B cell (primary cell): Measurements from ENCODE around the gene HOXA3. TPM values are rescaled to one million over a fixed set of nuclear protein-coding genes. Genes with fewer than 3 reads are reported as not detected.
A peak's percentile ranks its signal among the peaks of the same experiment; 100 is the strongest.

Experiments used
- ATAC-seq: fragments of 200-7000 bp; cut with Tn5 transposase; one replicate; pipeline ENCODE4 v1.10.0; 2021; ENCODE audit warnings: low read depth, mild to moderate bottlenecking, moderate number of reproducible peaks, moderate library complexity
- CTCF ChIA-PET: fragments of 350-600 bp; sonication (Branson Sonifier 250); formaldehyde crosslinking; loops from one replicate; lab custom pipeline; 2021; ENCODE audit warnings: antibody characterized with exemption, inconsistent platforms; lab: Charles Lee
- POLR2A ChIA-PET: fragments of 350-600 bp; sonication (Branson Sonifier 250); formaldehyde crosslinking; loops from one replicate; lab custom pipeline; 2021; ENCODE audit warnings: antibody characterized with exemption; lab: Charles Lee
- DNase-seq: peaks from one replicate; pipeline ENCODE4 v3.0.0; 2013
- H2AFZ ChIP-seq: 2 replicates; pipeline ENCODE4 v1.6.1; 2012; ENCODE audit warnings: mild to moderate bottlenecking, low read depth, low read length; ENCODE audit not compliant: insufficient read depth, poor library complexity, severe bottlenecking
- H3K27ac ChIP-seq, 2 donors: 1 replicate in 1 of 2; 2 replicates in 1 of 2; pipeline ENCODE4 v1.5.1; 2012 to 2013; ENCODE audit warnings: low read length in 2 of 2, mild to moderate bottlenecking in 2 of 2, moderate library complexity in 1 of 2
- H3K27me3 ChIP-seq, 4 experiments: fragments of 200-600 bp in 1 of 4; sonication (generic) in 1 of 4; replicated peaks in 1 of 4; 1 replicate in 2 of 4; 2 replicates in 2 of 4; pipeline versions ENCODE4 v1.6.1 to v1.7.0; 2013 to 2016; ENCODE audit warnings: low read length in 3 of 4, mild to moderate bottlenecking in 2 of 4, mixed read lengths in 1 of 4, moderate library complexity in 1 of 4; ENCODE audit not compliant: insufficient read depth in 4 of 4, control insufficient read depth in 3 of 4; ENCODE audit errors: control extremely low read depth in 1 of 4
- H3K36me3 ChIP-seq, 2 experiments: replicated peaks in 1 of 2; 1 replicate in 1 of 2; 2 replicates in 1 of 2; pipeline versions ENCODE4 v1.6.1 to v1.7.1; 2013; ENCODE audit warnings: low read length in 1 of 2; ENCODE audit not compliant: insufficient read depth in 2 of 2, control insufficient read depth in 1 of 2; ENCODE audit errors: control extremely low read depth in 1 of 2, extremely low read depth in 1 of 2
- H3K4me1 ChIP-seq, 2 donors: fragments of 200-600 bp in 1 of 2; sonication (generic) in 1 of 2; 1 replicate in 1 of 2; 2 replicates in 1 of 2; pipeline versions ENCODE4 v1.5.1 to v1.6.1; 2013 to 2017; ENCODE audit warnings: low read length in 2 of 2; ENCODE audit not compliant: control insufficient read depth in 2 of 2, insufficient read depth in 2 of 2
- H3K4me2 ChIP-seq: replicated peaks from 2 replicates; pipeline ENCODE3; 2012; ENCODE audit warnings: mild to moderate bottlenecking, low read depth, low read length; ENCODE audit not compliant: poor library complexity, severe bottlenecking
- H3K4me3 ChIP-seq, 5 experiments: fragments of 200-600 bp in 1 of 5; sonication (generic) in 1 of 5; 1 replicate in 3 of 5; 2 replicates in 2 of 5; pipeline versions ENCODE4 v1.5.1 to v1.7.0; 2011 to 2016; ENCODE audit warnings: low read length in 4 of 5, mild to moderate bottlenecking in 4 of 5, low read depth in 2 of 5, control low read depth in 1 of 5, moderate library complexity in 1 of 5; ENCODE audit not compliant: insufficient read depth in 1 of 5; ENCODE audit errors: control extremely low read depth in 1 of 5, extremely low read depth in 1 of 5
- H3K79me2 ChIP-seq: fragments of 200-600 bp; sonication (generic); one replicate; pipeline ENCODE4 v1.6.0; 2016; ENCODE audit warnings: low read length; ENCODE audit not compliant: control insufficient read depth, insufficient read depth
- H3K9ac ChIP-seq: fragments of 200-600 bp; sonication (generic); 2 replicates; pipeline ENCODE4 v1.6.1; 2017; ENCODE audit warnings: mild to moderate bottlenecking, low read length, moderate library complexity
- H3K9me3 ChIP-seq, 3 donors: one replicate each; pipeline versions ENCODE4 v1.6.1 to v1.7.1; 2013; ENCODE audit warnings: low read length in 2 of 3; ENCODE audit not compliant: control insufficient read depth in 2 of 3, insufficient read depth in 1 of 3; ENCODE audit errors: control extremely low read depth in 1 of 3
- H4K20me1 ChIP-seq: 2 replicates; pipeline ENCODE4 v1.6.0; 2012; ENCODE audit warnings: mild to moderate bottlenecking, low read length; ENCODE audit not compliant: insufficient read depth, control insufficient read depth, poor library complexity, severe bottlenecking
- H3K27ac Mint-ChIP-seq: one replicate; pipeline ENCODE4 v1.8.0; 2021; ENCODE audit warnings: mixed read lengths
- H3K27me3 Mint-ChIP-seq: one replicate; pipeline ENCODE4 v1.8.0; 2021; ENCODE audit warnings: mixed read lengths
- H3K4me1 Mint-ChIP-seq: one replicate; pipeline ENCODE4 v1.8.0; 2021; ENCODE audit warnings: mixed read lengths
- H3K4me3 Mint-ChIP-seq: one replicate; pipeline ENCODE4 v1.8.0; 2021; ENCODE audit warnings: mixed read lengths
- H3K9me3 Mint-ChIP-seq: one replicate; pipeline ENCODE4 v1.8.0; 2022; ENCODE audit warnings: mixed read lengths; ENCODE audit not compliant: insufficient read depth
- EZH2 ChIP-seq: IDR thresholded peaks from 2 replicates; pipeline ENCODE4 v1.6.1; 2012; ENCODE audit warnings: borderline replicate concordance, low read depth, mild to moderate bottlenecking, moderate library complexity, low read length; ENCODE audit not compliant: insufficient read depth, poor library complexity, severe bottlenecking
- WGBS: methylation state at CpG from one replicate; pipeline ENCODE4 v1.1.5; 2013; ENCODE audit warnings: missing lambda C conversion rate; ENCODE audit not compliant: insufficient coverage; 5-methylcytosine and 5-hydroxymethylcytosine counted together
- intact Hi-C: fragments of 100-400 bp; cut with micrococcal nuclease; formaldehyde crosslinking; loops from one replicate; pipeline ENCODE4 v1.10.0; 2022
- polyA plus RNA-seq: library from polyadenylated mRNA; depleted of rRNA; stranded (reverse); fragments of >200 nt; gene quantifications from 2 replicates; pipeline ENCODE4 v1.2.3, GENCODE V29; 2012
- total RNA-seq, 2 donors: library from RNA; stranded (reverse); fragments of 120-200 nt in 1 of 2; gene quantifications; 1 replicate in 1 of 2; 2 replicates in 1 of 2; pipeline versions ENCODE4 v1.2.3 to v1.2.4, GENCODE V29; 2013 to 2022
- TF ChIP-seq, protein P1 (sequence below): fragments of 200-600 bp; IDR thresholded peaks from one replicate; pipeline ENCODE4 v1.8.0; 2022; ENCODE audit warnings: antibody characterized with exemption, mild to moderate bottlenecking

HOXA3 gene
- total and polyA plus RNA-seq, 2 donors (not counting 1 experiment from before 2014, with no cell fraction given), result 0.07 TPM; not detected in 1

DNA sequence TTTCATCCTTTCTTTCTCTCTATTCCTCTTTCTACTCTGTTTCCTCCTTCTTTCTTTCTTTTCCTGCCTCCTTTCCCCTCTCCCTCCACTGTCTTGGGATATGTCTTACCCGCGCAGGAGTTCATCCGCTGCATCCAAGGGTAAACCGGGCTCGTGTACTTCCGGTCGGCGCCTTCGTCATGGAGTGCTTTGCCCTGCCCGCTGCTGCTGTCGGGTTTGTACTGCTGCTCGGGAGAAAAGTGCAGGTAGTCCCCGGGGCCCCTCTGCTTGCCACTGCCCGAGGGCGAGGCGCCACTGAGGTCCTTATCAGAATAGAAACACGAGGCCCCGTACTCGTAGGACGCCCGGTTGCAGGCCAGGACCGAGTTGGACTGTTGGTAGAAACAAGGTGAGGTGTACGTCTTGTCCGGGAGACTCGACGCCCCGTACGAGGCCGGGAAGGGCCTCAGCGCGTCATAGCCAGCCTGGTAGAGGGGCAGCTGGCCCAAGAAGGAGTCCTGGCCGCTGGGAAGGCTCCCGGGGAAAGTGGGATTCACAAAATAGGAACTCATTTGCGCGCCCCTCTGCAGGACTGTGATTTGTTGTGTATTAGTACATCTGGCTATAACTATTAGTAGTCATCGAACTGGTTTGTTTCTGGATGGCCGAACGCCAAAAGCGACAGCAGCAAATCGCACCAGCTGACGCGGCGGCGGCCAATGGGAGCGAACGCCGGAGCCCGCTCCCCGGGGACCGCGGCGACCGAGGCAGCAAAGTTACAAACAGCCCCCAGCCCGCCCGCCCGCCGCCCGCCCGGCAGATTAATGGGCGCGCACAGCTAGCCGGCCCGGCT, 5.0 kb downstream of the HOXA3 start, which contains the start of gene HOXA6:
TSS of gene HOXA6 (minus strand) at position 576 of the 832 bp plus-strand sequence. CDS start at position 551, 25 bp downstream.
- ATAC-seq, result no peak
- Mint-ChIP-seq H3K27me3 (peaks cover 64% of the 10 kb centered on the region), H3K9me3 (no peaks in the 10 kb centered on the region), H3K4me3 (peak within 1 kb of the TSS; percentile 80), H3K27ac (peak within 1 kb of the TSS; percentile 20), H3K4me1 (peaks cover 36% of the 10 kb centered on the region)
- peak within 1 kb of the TSS; percentile 50 for H3K9ac ChIP-seq
- H3K27me3 ChIP-seq, result peaks cover 0 to 89% (median 61%) of the 10 kb centered on the region in 4 experiments
- WGBS, result 19% methylated on average over 63 of the region's 63 CpGs
- peak; percentile 44 for DNase-seq
- H3K4me2 ChIP-seq, result peak within 1 kb of the TSS; percentile 69
- no peaks in the 10 kb centered on the region for H4K20me1 ChIP-seq
- intact Hi-C loops, result no loop called here
- peaks cover 45 to 47% of the 10 kb centered on the region in 2 donors for H3K4me1 ChIP-seq
- peak within 1 kb of the TSS in 4 of 5 experiments; percentile 2 to 30 (median 22) for H3K4me3 ChIP-seq
- no peaks in the 10 kb centered on the region for H3K79me2 ChIP-seq
- POLR2A ChIA-PET, result no interaction called here
- TF ChIP-seq, protein P1, sequence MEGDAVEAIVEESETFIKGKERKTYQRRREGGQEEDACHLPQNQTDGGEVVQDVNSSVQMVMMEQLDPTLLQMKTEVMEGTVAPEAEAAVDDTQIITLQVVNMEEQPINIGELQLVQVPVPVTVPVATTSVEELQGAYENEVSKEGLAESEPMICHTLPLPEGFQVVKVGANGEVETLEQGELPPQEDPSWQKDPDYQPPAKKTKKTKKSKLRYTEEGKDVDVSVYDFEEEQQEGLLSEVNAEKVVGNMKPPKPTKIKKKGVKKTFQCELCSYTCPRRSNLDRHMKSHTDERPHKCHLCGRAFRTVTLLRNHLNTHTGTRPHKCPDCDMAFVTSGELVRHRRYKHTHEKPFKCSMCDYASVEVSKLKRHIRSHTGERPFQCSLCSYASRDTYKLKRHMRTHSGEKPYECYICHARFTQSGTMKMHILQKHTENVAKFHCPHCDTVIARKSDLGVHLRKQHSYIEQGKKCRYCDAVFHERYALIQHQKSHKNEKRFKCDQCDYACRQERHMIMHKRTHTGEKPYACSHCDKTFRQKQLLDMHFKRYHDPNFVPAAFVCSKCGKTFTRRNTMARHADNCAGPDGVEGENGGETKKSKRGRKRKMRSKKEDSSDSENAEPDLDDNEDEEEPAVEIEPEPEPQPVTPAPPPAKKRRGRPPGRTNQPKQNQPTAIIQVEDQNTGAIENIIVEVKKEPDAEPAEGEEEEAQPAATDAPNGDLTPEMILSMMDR, result no peak
- peak; percentile 35 for TF ChIP-seq EZH2
- H3K27ac ChIP-seq, result no peak within 1 kb of the TSS
- peak within 1 kb of the TSS; percentile 47 for H2AFZ ChIP-seq
- H3K36me3 ChIP-seq, result no peaks in the 10 kb centered on the region
- CTCF ChIA-PET, result interaction anchor here (1.2 to 6.9 kb wide), 5 partner anchors 15 to 465 kb away, joined by 3 to 52 read pairs (median 8); no protein-coding TSS in a partner anchor
- peaks cover 0 to 75% (median 0%) of the 10 kb centered on the region in 3 donors for H3K9me3 ChIP-seq
